OCI-LY7 (cell line): ENCODE results near the gene SLC25A21. TPM values are rescaled to one million over a fixed set of nuclear protein-coding genes. Genes with fewer than 3 reads are reported as not detected.

Source experiments
- BruUV-seq: library from RNA; stranded (reverse); fragments of 400-500 nt; replicated peaks from 2 replicates; lab custom pipeline; 2021; lab: Mats Ljungman, UMichigan
- CTCF ChIA-PET: fragments of 300-600 bp; sonication (Branson Sonifier 250); formaldehyde crosslinking; loops from one replicate; lab custom pipeline; 2022; ENCODE audit warnings: antibody characterized with exemption; ENCODE audit not compliant: unreplicated experiment; lab: Charles Lee
- POLR2A ChIA-PET: fragments of 300-600 bp; sonication (Branson Sonifier 250); formaldehyde crosslinking; loops from one replicate; lab custom pipeline; 2022; ENCODE audit warnings: antibody characterized with exemption; lab: Charles Lee
- DNase-seq: peaks from one replicate; pipeline ENCODE4 v3.0.0-alpha.2; 2015; ENCODE audit warnings: low spot score
- H2AFZ ChIP-seq: fragments of 200-600 bp; sonication (generic), shearing (Covaris generic); 2 replicates; pipeline ENCODE4 v1.6.1; 2014; ENCODE audit warnings: mild to moderate bottlenecking, antibody characterized with exemption, low read length, moderate library complexity
- H3K27ac ChIP-seq: fragments of 200-600 bp; sonication (generic); 2 replicates; pipeline ENCODE4 v1.5.1; 2014; ENCODE audit warnings: mixed run types, low read depth, mild to moderate bottlenecking, moderate library complexity, low read length, inconsistent platforms; ENCODE audit not compliant: poor library complexity, severe bottlenecking
- H3K36me3 ChIP-seq: fragments of 200-600 bp; sonication (generic); 2 replicates; pipeline ENCODE4 v1.6.1; 2014; ENCODE audit warnings: mild to moderate bottlenecking, antibody characterized with exemption, low read length, moderate library complexity, mixed read lengths; ENCODE audit not compliant: insufficient read depth
- H3K4me1 ChIP-seq: fragments of 200-600 bp; sonication (generic); 2 replicates; pipeline ENCODE4 v1.5.1; 2014; ENCODE audit warnings: mild to moderate bottlenecking, low read length; ENCODE audit not compliant: insufficient read depth, poor library complexity, severe bottlenecking
- H3K4me2 ChIP-seq: fragments of 200-600 bp; sonication (generic); 2 replicates; pipeline ENCODE4 v1.6.1; 2014; ENCODE audit warnings: mild to moderate bottlenecking, low read length
- H3K4me3 ChIP-seq: fragments of 200-600 bp; sonication (generic); 2 replicates; pipeline ENCODE4 v1.5.1; 2014; ENCODE audit warnings: mild to moderate bottlenecking, low read depth, low read length; ENCODE audit not compliant: poor library complexity, severe bottlenecking
- H3K79me2 ChIP-seq: fragments of 200-600 bp; sonication (generic); 2 replicates; pipeline ENCODE4 v1.6.1; 2016; ENCODE audit warnings: low read depth, mild to moderate bottlenecking, low read length, moderate library complexity, mixed read lengths; ENCODE audit not compliant: insufficient read depth
- H3K9me2 ChIP-seq: fragments of 200-600 bp; sonication (generic); 2 replicates; pipeline ENCODE4 v1.6.1; 2016; ENCODE audit warnings: mild to moderate bottlenecking, low read length, mixed read lengths; ENCODE audit not compliant: insufficient read depth
- H3K9me3 ChIP-seq: fragments of 200-600 bp; sonication (generic); 2 replicates; pipeline ENCODE4 v1.6.1; 2014; ENCODE audit warnings: mild to moderate bottlenecking, mixed run types, low read length, mixed read lengths
- H4K20me1 ChIP-seq: fragments of 200-600 bp; sonication (generic); 2 replicates; pipeline ENCODE4 v1.6.1; 2014; ENCODE audit warnings: mild to moderate bottlenecking, antibody characterized with exemption, low read length, moderate library complexity, mixed read lengths; ENCODE audit not compliant: insufficient read depth
- EZH2phosphoT487 ChIP-seq: fragments of 200-600 bp; sonication (generic); IDR thresholded peaks from 2 replicates; pipeline ENCODE4 v1.6.1; 2018; ENCODE audit warnings: low read depth, borderline replicate concordance, mild to moderate bottlenecking, mixed run types, antibody characterized with exemption, low read length, moderate library complexity, mixed read lengths
- intact Hi-C: fragments of 100-400 bp; cut with micrococcal nuclease; formaldehyde crosslinking; loops from one replicate; pipeline ENCODE4 v1.10.0; 2022; ENCODE audit not compliant: unreplicated experiment
- total RNA-seq, 2 experiments: library from RNA; depleted of rRNA in 1 of 2; stranded (reverse); fragments of >200 nt in 1 of 2; shearing (Covaris generic) in 1 of 2; gene quantifications; 2 replicates each; pipeline ENCODE4 v1.2.3, GENCODE V29; 2014 to 2022
- TF ChIP-seq, protein P1 (sequence below): fragments of 200-600 bp; sonication (generic); conservative IDR thresholded peaks from 2 replicates; pipeline ENCODE4 v1.5.1; 2014; ENCODE audit warnings: mild to moderate bottlenecking, antibody characterized with exemption, low read length, moderate library complexity, mixed read lengths

SLC25A21 gene
- total RNA-seq, 2 experiments from 2014 or later = not detected

GRCh38 chr14:36724162-36724561 lies 448.2 kb downstream of the SLC25A21 start:
- Histone ChIP-seq H2AFZ (no peak overlapping the region), H3K9me3 (no peaks in the 10 kb centered on the region), H3K4me3 (no peak overlapping the region), H3K4me2 (no peak overlapping the region), H3K36me3 (no peaks in the 10 kb centered on the region), H3K4me1 (no peaks in the 10 kb centered on the region), H3K79me2 (no peaks in the 10 kb centered on the region), H3K27ac (no peak overlapping the region), H4K20me1 (no peaks in the 10 kb centered on the region), H3K9me2 (no peaks in the 10 kb centered on the region)
- CTCF ChIA-PET = no interaction called here
- intact Hi-C loops = no loop called here
- POLR2A ChIA-PET = interaction anchor here (1.5 kb wide), 1 partner anchor 14 kb away, joined by 3 read pairs; no protein-coding TSS in a partner anchor
- TF ChIP-seq, protein P1, sequence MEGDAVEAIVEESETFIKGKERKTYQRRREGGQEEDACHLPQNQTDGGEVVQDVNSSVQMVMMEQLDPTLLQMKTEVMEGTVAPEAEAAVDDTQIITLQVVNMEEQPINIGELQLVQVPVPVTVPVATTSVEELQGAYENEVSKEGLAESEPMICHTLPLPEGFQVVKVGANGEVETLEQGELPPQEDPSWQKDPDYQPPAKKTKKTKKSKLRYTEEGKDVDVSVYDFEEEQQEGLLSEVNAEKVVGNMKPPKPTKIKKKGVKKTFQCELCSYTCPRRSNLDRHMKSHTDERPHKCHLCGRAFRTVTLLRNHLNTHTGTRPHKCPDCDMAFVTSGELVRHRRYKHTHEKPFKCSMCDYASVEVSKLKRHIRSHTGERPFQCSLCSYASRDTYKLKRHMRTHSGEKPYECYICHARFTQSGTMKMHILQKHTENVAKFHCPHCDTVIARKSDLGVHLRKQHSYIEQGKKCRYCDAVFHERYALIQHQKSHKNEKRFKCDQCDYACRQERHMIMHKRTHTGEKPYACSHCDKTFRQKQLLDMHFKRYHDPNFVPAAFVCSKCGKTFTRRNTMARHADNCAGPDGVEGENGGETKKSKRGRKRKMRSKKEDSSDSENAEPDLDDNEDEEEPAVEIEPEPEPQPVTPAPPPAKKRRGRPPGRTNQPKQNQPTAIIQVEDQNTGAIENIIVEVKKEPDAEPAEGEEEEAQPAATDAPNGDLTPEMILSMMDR = no peak
- TF ChIP-seq EZH2phosphoT487 = no peak
- DNase-seq = no peak
- no TSS peak for BruUV-seq

- no peaks in the 10 kb centered on the region for H3K36me3 ChIP-seq
- TF ChIP-seq, protein P1 = no peak
- TF ChIP-seq EZH2phosphoT487 = no peak
- no peaks in the 10 kb centered on the region for H3K4me1 ChIP-seq
- no peaks in the 10 kb centered on the region for H3K79me2 ChIP-seq
- H3K4me3 ChIP-seq = no peak overlapping the region
- no peaks in the 10 kb centered on the region for H4K20me1 ChIP-seq
- DNase-seq = no peak
- BruUV-seq = no TSS peak
- H3K27ac ChIP-seq = no peak overlapping the region
- no peak overlapping the region for H2AFZ ChIP-seq
- no peaks in the 10 kb centered on the region for H3K9me2 ChIP-seq
- H3K9me3 ChIP-seq = no peaks in the 10 kb centered on the region
- intact Hi-C loops = no loop called here
- ChIA-PET CTCF (no interaction called here), POLR2A (interaction anchor here (0.6 to 1.5 kb wide), 2 partner anchors 15 to 253 kb away, joined by 3 read pairs; no protein-coding TSS in a partner anchor)
- H3K4me2 ChIP-seq = no peak overlapping the region
These were observed 448.9 kb downstream of the SLC25A21 start for GRCh38 chr14:36723530-36723929.

DNA sequence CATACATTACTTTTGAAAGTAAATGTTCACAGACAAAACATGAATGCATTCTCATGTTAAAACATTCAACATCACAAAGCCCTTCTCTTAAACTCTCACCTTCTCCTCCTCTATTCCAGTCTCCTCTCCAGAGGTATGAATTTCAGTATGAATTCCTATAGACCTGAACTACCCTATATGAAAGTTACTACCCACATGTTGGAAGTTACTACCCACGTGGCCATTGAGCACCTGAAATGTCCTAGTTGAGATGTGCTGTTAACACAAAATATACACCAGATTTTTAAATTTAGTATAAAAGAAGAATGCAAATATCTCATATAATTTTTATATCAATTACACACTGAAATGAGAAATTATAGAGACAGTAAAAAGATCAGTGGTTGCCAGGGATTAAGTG lies 450.5 kb downstream of the SLC25A21 start:
- no peak for TF ChIP-seq EZH2phosphoT487
- TF ChIP-seq, protein P1 = no peak
- Histone ChIP-seq H3K79me2 (no peaks in the 10 kb centered on the region), H3K9me2 (no peaks in the 10 kb centered on the region), H3K4me3 (no peak overlapping the region), H4K20me1 (no peaks in the 10 kb centered on the region), H3K27ac (no peak overlapping the region), H2AFZ (no peak overlapping the region), H3K9me3 (no peaks in the 10 kb centered on the region), H3K4me2 (no peak overlapping the region), H3K4me1 (no peaks in the 10 kb centered on the region), H3K36me3 (no peaks in the 10 kb centered on the region)
- DNase-seq = no peak
- POLR2A ChIA-PET = interaction anchor here (0.6 kb wide), 1 partner anchor 26 kb away, joined by 3 read pairs; no protein-coding TSS in a partner anchor
- CTCF ChIA-PET = no interaction called here
- intact Hi-C loops = no loop called here
- no TSS peak for BruUV-seq
